Measurements from ENCODE around the gene TEAD3.
"Not testable (repeated sequence)": the region's sequence is repeated elsewhere in the genome, so short reads cannot be mapped to it uniquely, and the experiment has no call there.

Gene TEAD3

GRCh38 chr6:35443341-35444030, 53.4 kb downstream of the TEAD3 start:
- no peak for DNase-seq

GRCh38 chr6:35442693-35443092, 54.2 kb downstream of the TEAD3 start:
- DNase-seq, result no peak

GRCh38 chr6:35441642-35442041, 55.2 kb downstream of the TEAD3 start:
- DNase-seq, result no peak

- no peak for DNase-seq
These were observed 55.7 kb downstream of the TEAD3 start for GRCh38 chr6:35441205-35441604.

- no peak for DNase-seq
These were observed 57.6 kb downstream of the TEAD3 start for GRCh38 chr6:35439308-35439707.

GRCh38 chr6:35438378-35439065, 58.4 kb downstream of the TEAD3 start:
- DNase-seq, result not testable (repeated sequence)

- no peak for DNase-seq
These were observed 60.6 kb downstream of the TEAD3 start for GRCh38 chr6:35436071-35436857.

GRCh38 chr6:35435074-35435837, 61.6 kb downstream of the TEAD3 start:
- DNase-seq, result no peak

GRCh38 chr6:35432702-35433101, 64.2 kb downstream of the TEAD3 start:
- DNase-seq, result not testable (repeated sequence)

- no peak for DNase-seq
These were observed 64.6 kb downstream of the TEAD3 start for GRCh38 chr6:35432291-35432690.

- no peak for DNase-seq
These were observed 67.4 kb downstream of the TEAD3 start for GRCh38 chr6:35429463-35429862.

GRCh38 chr6:35428421-35429149, 68.3 kb downstream of the TEAD3 start:
- DNase-seq, result no peak

- DNase-seq, result no peak
These were observed 69.0 kb downstream of the TEAD3 start for GRCh38 chr6:35427851-35428321.

GRCh38 chr6:35427435-35427834, 69.4 kb downstream of the TEAD3 start:
- DNase-seq, result no peak

- no peak for DNase-seq
These were observed 70.8 kb downstream of the TEAD3 start for GRCh38 chr6:35426074-35426473.

GRCh38 chr6:35425284-35425683, 71.6 kb downstream of the TEAD3 start:
- DNase-seq, result no peak
